ENCODE data around the gene CADPS2.

Gene CADPS2

GRCh38 chr7:122688400-122688998 lies 197.8 kb downstream of the CADPS2 start:
- no peak for ATAC-seq
- no peak for TF ChIP-seq GLIS3 (CRISPR knock-in tag; IDR thresholded peaks at IDR 0.05)
- no peak for TF ChIP-seq PATZ1 (CRISPR knock-in tag; IDR thresholded peaks at IDR 0.05; ENCODE audit: borderline replicate concordance)
- no peak for TF ChIP-seq ZNF565 (CRISPR knock-in tag; conservative IDR thresholded peaks at IDR 0.05; ENCODE audit: low read depth)
- no peak for TF ChIP-seq ESRRG (CRISPR knock-in tag; IDR thresholded peaks at IDR 0.05)
- TF ChIP-seq CREB5 (CRISPR knock-in tag; IDR thresholded peaks at IDR 0.05; ENCODE audit: low read depth), result no peak
- no peak for TF ChIP-seq CSDC2 (CRISPR knock-in tag; IDR thresholded peaks at IDR 0.05)
- no peak for TF ChIP-seq ZNF8 (CRISPR knock-in tag; IDR thresholded peaks at IDR 0.05)
- TF ChIP-seq TSHZ2 (CRISPR knock-in tag; IDR thresholded peaks at IDR 0.05), result no peak
- TF ChIP-seq ZC3H10 (CRISPR knock-in tag; IDR thresholded peaks at IDR 0.05), result no peak
- TF ChIP-seq ISL1 (CRISPR knock-in tag; IDR thresholded peaks at IDR 0.05), result no peak
- TF ChIP-seq TOX (CRISPR knock-in tag; IDR thresholded peaks at IDR 0.05; ENCODE audit: borderline replicate concordance), result no peak
- no peak for TF ChIP-seq ZNF70 (CRISPR knock-in tag; IDR thresholded peaks at IDR 0.05)
- no peak for TF ChIP-seq TCF4 (CRISPR knock-in tag; IDR thresholded peaks at IDR 0.05; ENCODE audit: borderline replicate concordance)
- no peak for TF ChIP-seq ZFP30 (CRISPR knock-in tag; IDR thresholded peaks at IDR 0.05)
- TF ChIP-seq RARB (CRISPR knock-in tag; IDR thresholded peaks at IDR 0.05), result no peak
- TF ChIP-seq POU6F1 (CRISPR knock-in tag; IDR thresholded peaks at IDR 0.05; ENCODE audit: borderline replicate concordance, low read depth), result no peak

GRCh38 chr7:122686360-122686878 lies 199.8 kb downstream of the CADPS2 start:
- no peak for ATAC-seq
- no peak for TF ChIP-seq ZC3H10 (CRISPR knock-in tag; IDR thresholded peaks at IDR 0.05)
- no peak for TF ChIP-seq ZFP30 (CRISPR knock-in tag; IDR thresholded peaks at IDR 0.05)
- TF ChIP-seq ZNF8 (CRISPR knock-in tag; IDR thresholded peaks at IDR 0.05), result no peak
- no peak for TF ChIP-seq ZNF565 (CRISPR knock-in tag; conservative IDR thresholded peaks at IDR 0.05; ENCODE audit: low read depth)
- TF ChIP-seq PATZ1 (CRISPR knock-in tag; IDR thresholded peaks at IDR 0.05; ENCODE audit: borderline replicate concordance), result no peak
- no peak for TF ChIP-seq ISL1 (CRISPR knock-in tag; IDR thresholded peaks at IDR 0.05)
- no peak for TF ChIP-seq GLIS3 (CRISPR knock-in tag; IDR thresholded peaks at IDR 0.05)
- no peak for TF ChIP-seq CSDC2 (CRISPR knock-in tag; IDR thresholded peaks at IDR 0.05)
- TF ChIP-seq OSR1 (CRISPR knock-in tag; IDR thresholded peaks at IDR 0.05), result no peak
- TF ChIP-seq TOX (CRISPR knock-in tag; IDR thresholded peaks at IDR 0.05; ENCODE audit: borderline replicate concordance), result no peak
- TF ChIP-seq ZFP3 (CRISPR knock-in tag; IDR thresholded peaks at IDR 0.05), result no peak
- no peak for TF ChIP-seq TSHZ2 (CRISPR knock-in tag; IDR thresholded peaks at IDR 0.05)

All from SK-N-SH treated with all-trans-retinoic acid at 6 μM for 48 hours (cell line).